Measurements from ENCODE around the gene IFNB1.

- TF ChIP-seq CEBPB (IDR thresholded peaks at IDR 0.05) = no peak
- no peak for TF ChIP-seq USF1 (IDR thresholded peaks at IDR 0.05)
- no peak for TF ChIP-seq CREB1 (IDR thresholded peaks at IDR 0.05; ENCODE audit: low read depth)
- no peak for TF ChIP-seq RAD21 (IDR thresholded peaks at IDR 0.05; ENCODE audit: low read depth)
These were observed 20.8 kb downstream of the IFNB1 start for GRCh38 chr9:21056931-21057330.

Data from Ishikawa (cell line).